Breast epithelium (tissue), 3 donors: ENCODE measurements around the gene HSF5.

Source experiments
- POLR2A ChIP-seq: fragments of 450-650 bp; IDR thresholded peaks from one replicate; pipeline ENCODE4 v1.6.1; 2016; ENCODE audit warnings: antibody characterized with exemption, mild to moderate bottlenecking, moderate library complexity
- POLR2AphosphoS5 ChIP-seq, 3 donors: sonication (generic); formaldehyde crosslinking; IDR thresholded peaks; one replicate each; pipeline ENCODE4 v1.6.1; 2017; ENCODE audit warnings: antibody characterized with exemption in 3 of 3
- TF ChIP-seq, protein P1 (sequence below), 3 donors: fragments of 450-650 bp; IDR thresholded peaks; one replicate each; pipeline ENCODE4 v1.5.1; 2016 to 2017; ENCODE audit warnings: antibody characterized with exemption in 3 of 3, mild to moderate bottlenecking in 3 of 3, moderate library complexity in 3 of 3

GRCh38 chr17:58390884-58391283 lies 97.3 kb downstream of the HSF5 start:
- TF ChIP-seq POLR2A = no peak
- TF ChIP-seq, protein P1, sequence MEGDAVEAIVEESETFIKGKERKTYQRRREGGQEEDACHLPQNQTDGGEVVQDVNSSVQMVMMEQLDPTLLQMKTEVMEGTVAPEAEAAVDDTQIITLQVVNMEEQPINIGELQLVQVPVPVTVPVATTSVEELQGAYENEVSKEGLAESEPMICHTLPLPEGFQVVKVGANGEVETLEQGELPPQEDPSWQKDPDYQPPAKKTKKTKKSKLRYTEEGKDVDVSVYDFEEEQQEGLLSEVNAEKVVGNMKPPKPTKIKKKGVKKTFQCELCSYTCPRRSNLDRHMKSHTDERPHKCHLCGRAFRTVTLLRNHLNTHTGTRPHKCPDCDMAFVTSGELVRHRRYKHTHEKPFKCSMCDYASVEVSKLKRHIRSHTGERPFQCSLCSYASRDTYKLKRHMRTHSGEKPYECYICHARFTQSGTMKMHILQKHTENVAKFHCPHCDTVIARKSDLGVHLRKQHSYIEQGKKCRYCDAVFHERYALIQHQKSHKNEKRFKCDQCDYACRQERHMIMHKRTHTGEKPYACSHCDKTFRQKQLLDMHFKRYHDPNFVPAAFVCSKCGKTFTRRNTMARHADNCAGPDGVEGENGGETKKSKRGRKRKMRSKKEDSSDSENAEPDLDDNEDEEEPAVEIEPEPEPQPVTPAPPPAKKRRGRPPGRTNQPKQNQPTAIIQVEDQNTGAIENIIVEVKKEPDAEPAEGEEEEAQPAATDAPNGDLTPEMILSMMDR (IDR thresholded peaks at IDR 0.05) = no peak
- no peak for TF ChIP-seq POLR2AphosphoS5 (IDR thresholded peaks at IDR 0.05)
